ENCODE data around the gene BLTP1. TPM values are rescaled to one million over a fixed set of nuclear protein-coding genes. Genes with fewer than 3 reads are reported as not detected.

The BLTP1 gene
- total RNA-seq, 3 donors from 2014 or later (not counting 1 experiment from before 2014, with no cell fraction given): 117 to 130 (median 124) TPM

GRCh38 chr4:122122083-122122482 lies 30.0 kb upstream of the BLTP1 start:
- Mint-ChIP-seq H3K27me3 (ENCODE audit: low read depth in 2 of 2) (peaks cover 3 to 6% of the 10 kb centered on the region in 2 donors), H3K36me3 (no peaks in the 10 kb centered on the region), H3K27ac (no peak overlapping the region), H3K4me1 (peaks cover 18 to 20% of the 10 kb centered on the region in 2 donors), H3K9me3 (peaks cover 2 to 9% of the 10 kb centered on the region in 2 donors), H3K4me3 (no peak overlapping the region)
- ATAC-seq (no peak), DNase-seq (no peak)
- intact Hi-C loops (cut with micrococcal nuclease): no loop called here
- H3K4me1 ChIP-seq (ENCODE audit: control insufficient read depth, insufficient read depth, low read length): peaks cover 5% of the 10 kb centered on the region
- no peaks in the 10 kb centered on the region for H3K27me3 ChIP-seq (ENCODE audit: control insufficient read depth, insufficient read depth, low read length)
- H3K36me3 ChIP-seq (ENCODE audit: control insufficient read depth, insufficient read depth, low read length): no peaks in the 10 kb centered on the region
- TF ChIP-seq CTCF (IDR thresholded peaks at IDR 0.05): no peak
- no peak overlapping the region for H3K27ac ChIP-seq (ENCODE audit: low read length)
- no peak overlapping the region for H3K4me3 ChIP-seq (ENCODE audit: low read length)
- no peaks in the 10 kb centered on the region for H3K9me3 ChIP-seq (ENCODE audit: control insufficient read depth, insufficient read depth, low read length)
- WGBS (ENCODE audit: insufficient coverage): 85% methylated on average over 2 of the region's 2 CpGs

- DNase-seq (no peak), ATAC-seq (no peak)
- no peak overlapping the region for H3K4me3 ChIP-seq (ENCODE audit: low read length)
- H3K4me3 Mint-ChIP-seq: no peak overlapping the region
- peaks cover 7 to 9% of the 10 kb centered on the region in 2 donors for H3K4me1 Mint-ChIP-seq
- H3K27ac Mint-ChIP-seq: no peak overlapping the region
- H3K36me3 ChIP-seq (ENCODE audit: control insufficient read depth, insufficient read depth, low read length): no peaks in the 10 kb centered on the region
- WGBS (ENCODE audit: insufficient coverage): 40% methylated on average over 1 of the region's 1 CpG
- intact Hi-C loops (cut with micrococcal nuclease): no loop called here
- H3K27me3 ChIP-seq (ENCODE audit: control insufficient read depth, insufficient read depth, low read length): no peaks in the 10 kb centered on the region
- H3K4me1 ChIP-seq (ENCODE audit: control insufficient read depth, insufficient read depth, low read length): no peaks in the 10 kb centered on the region
- H3K27ac ChIP-seq (ENCODE audit: low read length): no peak overlapping the region
- peaks cover 2 to 3% of the 10 kb centered on the region in 2 donors for H3K9me3 Mint-ChIP-seq
- no peak for TF ChIP-seq CTCF (IDR thresholded peaks at IDR 0.05)
- no peaks in the 10 kb centered on the region for H3K36me3 Mint-ChIP-seq
- peaks cover 4 to 6% of the 10 kb centered on the region in 2 donors for H3K27me3 Mint-ChIP-seq (ENCODE audit: low read depth in 2 of 2)
- no peaks in the 10 kb centered on the region for H3K9me3 ChIP-seq (ENCODE audit: control insufficient read depth, insufficient read depth, low read length)
Measured at GRCh38 chr4:122129061-122129460, 23.1 kb upstream of the BLTP1 start.

GRCh38 chr4:122131562-122132157 lies 20.5 kb upstream of the BLTP1 start:
- no peaks in the 10 kb centered on the region for H3K4me1 ChIP-seq (ENCODE audit: control insufficient read depth, insufficient read depth, low read length)
- H3K4me3 ChIP-seq (ENCODE audit: low read length): no peak overlapping the region
- DNase-seq (peak in 1 of 2 donors; percentile 51), ATAC-seq (peak; percentile 43 to 60 (median 50))
- H3K9me3 Mint-ChIP-seq: no peaks in the 10 kb centered on the region
- H3K36me3 Mint-ChIP-seq: no peaks in the 10 kb centered on the region
- H3K36me3 ChIP-seq (ENCODE audit: control insufficient read depth, insufficient read depth, low read length): no peaks in the 10 kb centered on the region
- peaks cover 8 to 9% of the 10 kb centered on the region in 2 donors for H3K27me3 Mint-ChIP-seq (ENCODE audit: low read depth in 2 of 2)
- peak overlapping the region; percentile 29 for H3K27ac ChIP-seq (ENCODE audit: low read length)
- WGBS (ENCODE audit: insufficient coverage): 27% methylated on average over 5 of the region's 5 CpGs
- H3K4me1 Mint-ChIP-seq: peaks cover 7 to 9% of the 10 kb centered on the region in 2 donors
- intact Hi-C loops (cut with micrococcal nuclease): no loop called here
- TF ChIP-seq CTCF (IDR thresholded peaks at IDR 0.05): no peak
- peak overlapping the region; percentile 36 to 42 for H3K27ac Mint-ChIP-seq
- H3K9me3 ChIP-seq (ENCODE audit: control insufficient read depth, insufficient read depth, low read length): no peaks in the 10 kb centered on the region
- H3K27me3 ChIP-seq (ENCODE audit: control insufficient read depth, insufficient read depth, low read length): no peaks in the 10 kb centered on the region
- no peak overlapping the region for H3K4me3 Mint-ChIP-seq

GRCh38 chr4:122132891-122133290 lies 19.2 kb upstream of the BLTP1 start:
- no peak overlapping the region for H3K4me3 ChIP-seq (ENCODE audit: low read length)
- no peaks in the 10 kb centered on the region for H3K9me3 Mint-ChIP-seq
- no peak overlapping the region for H3K27ac Mint-ChIP-seq
- H3K4me1 ChIP-seq (ENCODE audit: control insufficient read depth, insufficient read depth, low read length): no peaks in the 10 kb centered on the region
- no peaks in the 10 kb centered on the region for H3K36me3 ChIP-seq (ENCODE audit: control insufficient read depth, insufficient read depth, low read length)
- no peaks in the 10 kb centered on the region for H3K9me3 ChIP-seq (ENCODE audit: control insufficient read depth, insufficient read depth, low read length)
- H3K4me3 Mint-ChIP-seq: no peak overlapping the region
- intact Hi-C loops (cut with micrococcal nuclease): no loop called here
- 86% methylated on average over 2 of the region's 3 CpGs for WGBS (ENCODE audit: insufficient coverage)
- no peak for TF ChIP-seq CTCF (IDR thresholded peaks at IDR 0.05)
- H3K4me1 Mint-ChIP-seq: peaks cover 7 to 9% of the 10 kb centered on the region in 2 donors
- H3K36me3 Mint-ChIP-seq: no peaks in the 10 kb centered on the region
- no peak overlapping the region for H3K27ac ChIP-seq (ENCODE audit: low read length)
- ATAC-seq: no peak
- no peak for DNase-seq
- peaks cover 8 to 9% of the 10 kb centered on the region in 2 donors for H3K27me3 Mint-ChIP-seq (ENCODE audit: low read depth in 2 of 2)
- no peaks in the 10 kb centered on the region for H3K27me3 ChIP-seq (ENCODE audit: control insufficient read depth, insufficient read depth, low read length)

Measured in natural killer cell (primary cell).